ENCODE data around the gene MYO3A.

DNA sequence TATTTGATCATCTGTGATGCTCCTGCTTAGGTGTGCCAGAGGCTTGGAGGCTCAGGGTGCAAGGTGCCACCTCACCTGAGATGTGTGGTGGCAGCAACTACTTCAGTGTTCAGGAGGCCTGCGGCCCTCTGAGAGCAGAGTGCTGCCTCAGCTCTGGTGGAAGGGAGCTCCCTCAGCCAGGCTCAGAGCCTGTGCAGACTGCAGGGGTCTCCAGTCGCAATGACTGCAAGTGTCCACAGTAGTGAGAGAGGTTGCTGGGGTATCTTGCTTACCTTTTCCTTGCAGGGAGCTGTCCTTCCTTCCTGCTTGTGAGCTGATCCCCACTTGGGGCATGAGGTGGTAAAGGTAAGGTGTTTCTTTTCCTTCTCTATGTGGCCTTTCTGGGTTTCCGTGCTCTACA lies 151.5 kb downstream of the MYO3A start:
- TF ChIP-seq EZH2 (IDR thresholded peaks at IDR 0.05; ENCODE audit: borderline replicate concordance, insufficient read depth, low read depth, low read length, poor library complexity, severe bottlenecking): no peak
- no peak for TF ChIP-seq CTCF (IDR thresholded peaks at IDR 0.05)

Data from B cell (primary cell).